Measurements from ENCODE around the gene CDC34.

CDC34 gene

DNA sequence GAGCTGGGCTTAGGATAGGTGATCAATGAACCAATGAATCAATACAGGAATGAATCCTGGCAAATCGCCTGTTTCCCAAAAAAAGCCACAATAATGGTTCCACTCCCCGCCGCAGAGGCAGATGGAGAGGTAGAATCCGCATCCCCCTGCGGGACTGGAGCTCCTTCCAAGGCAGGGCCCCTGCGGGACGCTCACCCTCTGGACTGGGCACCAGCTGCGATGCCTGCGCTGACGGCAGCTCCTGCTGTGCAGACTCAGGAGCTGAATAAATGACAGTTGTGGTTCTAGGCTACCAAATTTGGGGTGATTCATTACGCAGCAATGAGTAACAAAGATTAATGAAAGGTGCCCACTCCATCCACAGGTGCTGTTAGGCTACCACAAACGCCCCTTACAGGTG is 8.8 kb upstream of the CDC34 start:
- Histone ChIP-seq H3K79me2 (ENCODE audit: insufficient read depth, low read length) (no peaks in the 10 kb centered on the region), H3F3A (ENCODE audit: insufficient read depth) (no peaks in the 10 kb centered on the region), H3K36me3 (ENCODE audit: low read length) (no peaks in the 10 kb centered on the region), H3K9me3 (ENCODE audit: insufficient read depth, low read length) (no peaks in the 10 kb centered on the region), H3K9me2 (replicated peaks; ENCODE audit: insufficient read depth, low read length) (no peaks in the 10 kb centered on the region), H3K27ac (ENCODE audit: low read depth, low read length) (no peak overlapping the region), H3K27me3 (ENCODE audit: low read length) (no peaks in the 10 kb centered on the region), H4K20me1 (ENCODE audit: low read depth, low read length) (no peaks in the 10 kb centered on the region), H3K4me2 (ENCODE audit: low read depth, low read length, poor library complexity, severe bottlenecking) (no peak overlapping the region), H2AFZ (ENCODE audit: low read depth, low read length, severe bottlenecking) (no peak overlapping the region), H3K4me3 (ENCODE audit: insufficient read depth, low read length, poor library complexity, severe bottlenecking) (no peak overlapping the region), H3K9ac (ENCODE audit: low read length) (no peak overlapping the region)
- TF ChIP-seq, protein P1, sequence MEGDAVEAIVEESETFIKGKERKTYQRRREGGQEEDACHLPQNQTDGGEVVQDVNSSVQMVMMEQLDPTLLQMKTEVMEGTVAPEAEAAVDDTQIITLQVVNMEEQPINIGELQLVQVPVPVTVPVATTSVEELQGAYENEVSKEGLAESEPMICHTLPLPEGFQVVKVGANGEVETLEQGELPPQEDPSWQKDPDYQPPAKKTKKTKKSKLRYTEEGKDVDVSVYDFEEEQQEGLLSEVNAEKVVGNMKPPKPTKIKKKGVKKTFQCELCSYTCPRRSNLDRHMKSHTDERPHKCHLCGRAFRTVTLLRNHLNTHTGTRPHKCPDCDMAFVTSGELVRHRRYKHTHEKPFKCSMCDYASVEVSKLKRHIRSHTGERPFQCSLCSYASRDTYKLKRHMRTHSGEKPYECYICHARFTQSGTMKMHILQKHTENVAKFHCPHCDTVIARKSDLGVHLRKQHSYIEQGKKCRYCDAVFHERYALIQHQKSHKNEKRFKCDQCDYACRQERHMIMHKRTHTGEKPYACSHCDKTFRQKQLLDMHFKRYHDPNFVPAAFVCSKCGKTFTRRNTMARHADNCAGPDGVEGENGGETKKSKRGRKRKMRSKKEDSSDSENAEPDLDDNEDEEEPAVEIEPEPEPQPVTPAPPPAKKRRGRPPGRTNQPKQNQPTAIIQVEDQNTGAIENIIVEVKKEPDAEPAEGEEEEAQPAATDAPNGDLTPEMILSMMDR (IDR thresholded peaks at IDR 0.05; ENCODE audit: insufficient read depth, low read length, poor library complexity, severe bottlenecking): no peak
- no peak for TF ChIP-seq EZH2phosphoT487 (conservative IDR thresholded peaks at IDR 0.05; ENCODE audit: low read length)

DNA sequence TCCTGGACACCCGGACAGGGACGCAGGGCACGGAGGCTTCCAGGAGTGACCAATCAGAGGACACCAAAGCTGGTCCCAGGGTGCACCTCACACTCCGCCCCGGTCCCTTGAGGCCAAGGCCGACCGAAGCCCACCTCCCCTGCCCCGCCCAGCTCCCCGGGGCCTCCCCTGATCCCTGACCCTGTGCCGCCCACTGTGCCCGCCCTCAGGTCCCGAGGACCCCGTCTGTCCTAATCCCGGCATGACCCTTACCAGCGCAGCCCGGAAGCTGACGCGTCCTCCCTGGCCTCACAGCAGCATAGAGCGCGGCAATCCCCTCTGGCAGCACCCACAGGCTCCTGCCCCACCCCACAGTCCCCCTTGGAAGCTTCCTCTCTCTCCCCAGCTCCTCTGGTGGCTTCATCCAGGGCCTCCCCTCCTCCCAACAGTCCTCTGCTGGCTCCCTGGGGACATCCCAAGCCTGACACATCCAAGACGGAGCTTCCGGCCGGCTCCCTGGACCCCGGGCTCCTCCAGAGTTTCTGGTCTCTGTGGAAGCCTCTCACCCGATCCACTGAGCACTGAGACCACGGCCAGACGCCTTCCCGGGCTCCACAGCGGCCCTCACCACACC is 7.4 kb upstream of the CDC34 start:
- no peaks in the 10 kb centered on the region for H3K79me2 ChIP-seq (ENCODE audit: insufficient read depth, low read length)
- H3K27me3 ChIP-seq (ENCODE audit: low read length): no peaks in the 10 kb centered on the region
- H3K9me3 ChIP-seq (ENCODE audit: insufficient read depth, low read length): no peaks in the 10 kb centered on the region
- no peak overlapping the region for H3K4me3 ChIP-seq (ENCODE audit: insufficient read depth, low read length, poor library complexity, severe bottlenecking)
- H3K36me3 ChIP-seq (ENCODE audit: low read length): no peaks in the 10 kb centered on the region
- no peaks in the 10 kb centered on the region for H3K9me2 ChIP-seq (replicated peaks; ENCODE audit: insufficient read depth, low read length)
- H4K20me1 ChIP-seq (ENCODE audit: low read depth, low read length): no peaks in the 10 kb centered on the region
- H3K4me2 ChIP-seq (ENCODE audit: low read depth, low read length, poor library complexity, severe bottlenecking): no peak overlapping the region
- no peak overlapping the region for H2AFZ ChIP-seq (ENCODE audit: low read depth, low read length, severe bottlenecking)
- H3K9ac ChIP-seq (ENCODE audit: low read length): no peak overlapping the region
- TF ChIP-seq, protein P1 (IDR thresholded peaks at IDR 0.05; ENCODE audit: insufficient read depth, low read length, poor library complexity, severe bottlenecking): no peak
- TF ChIP-seq EZH2phosphoT487 (conservative IDR thresholded peaks at IDR 0.05; ENCODE audit: low read length): no peak
- H3K27ac ChIP-seq (ENCODE audit: low read depth, low read length): no peak overlapping the region
- no peaks in the 10 kb centered on the region for H3F3A ChIP-seq (ENCODE audit: insufficient read depth)

DNA sequence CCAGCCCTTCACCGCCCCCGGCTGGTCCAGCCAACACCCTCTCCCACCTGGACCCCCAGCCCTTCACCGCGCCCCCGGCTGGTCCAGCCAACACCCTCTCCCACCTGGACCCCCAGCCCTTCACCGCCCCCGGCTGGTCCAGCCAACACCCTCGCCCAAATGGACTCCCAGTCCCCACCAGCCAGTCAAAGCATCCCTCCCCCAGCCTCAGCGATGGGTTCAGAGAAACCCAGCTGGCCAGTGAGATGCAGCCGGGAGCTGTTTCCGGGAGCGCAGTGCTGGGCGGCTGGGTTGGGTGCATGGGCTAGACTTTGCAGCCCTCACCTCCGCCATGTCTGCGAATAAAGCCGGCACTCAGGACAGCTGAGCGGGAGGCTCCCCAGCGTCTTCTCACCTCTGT is 6.5 kb upstream of the CDC34 start:
- Histone ChIP-seq H2AFZ (ENCODE audit: low read depth, low read length, severe bottlenecking) (no peak overlapping the region), H3K4me3 (ENCODE audit: insufficient read depth, low read length, poor library complexity, severe bottlenecking) (no peak overlapping the region), H3K9me2 (replicated peaks; ENCODE audit: insufficient read depth, low read length) (no peaks in the 10 kb centered on the region)

More for the DNA sequence above, 6.5 kb upstream of the CDC34 start:
- Histone ChIP-seq H3K9ac (ENCODE audit: low read length) (no peak overlapping the region), H3F3A (ENCODE audit: insufficient read depth) (no peaks in the 10 kb centered on the region), H4K20me1 (ENCODE audit: low read depth, low read length) (no peaks in the 10 kb centered on the region), H3K9me3 (ENCODE audit: insufficient read depth, low read length) (no peaks in the 10 kb centered on the region), H3K4me2 (ENCODE audit: low read depth, low read length, poor library complexity, severe bottlenecking) (no peak overlapping the region), H3K27me3 (ENCODE audit: low read length) (no peaks in the 10 kb centered on the region), H3K27ac (ENCODE audit: low read depth, low read length) (no peak overlapping the region), H3K79me2 (ENCODE audit: insufficient read depth, low read length) (no peaks in the 10 kb centered on the region), H3K36me3 (ENCODE audit: low read length) (no peaks in the 10 kb centered on the region)
- no peak for TF ChIP-seq EZH2phosphoT487 (conservative IDR thresholded peaks at IDR 0.05; ENCODE audit: low read length)
- TF ChIP-seq, protein P1 (IDR thresholded peaks at IDR 0.05; ENCODE audit: insufficient read depth, low read length, poor library complexity, severe bottlenecking): no peak
